ENCODE data around the gene DNAI4.
"Not testable (repeated sequence)": the region's sequence is repeated elsewhere in the genome, so short reads cannot be mapped to it uniquely, and the experiment has no call there.

The DNAI4 gene

DNA sequence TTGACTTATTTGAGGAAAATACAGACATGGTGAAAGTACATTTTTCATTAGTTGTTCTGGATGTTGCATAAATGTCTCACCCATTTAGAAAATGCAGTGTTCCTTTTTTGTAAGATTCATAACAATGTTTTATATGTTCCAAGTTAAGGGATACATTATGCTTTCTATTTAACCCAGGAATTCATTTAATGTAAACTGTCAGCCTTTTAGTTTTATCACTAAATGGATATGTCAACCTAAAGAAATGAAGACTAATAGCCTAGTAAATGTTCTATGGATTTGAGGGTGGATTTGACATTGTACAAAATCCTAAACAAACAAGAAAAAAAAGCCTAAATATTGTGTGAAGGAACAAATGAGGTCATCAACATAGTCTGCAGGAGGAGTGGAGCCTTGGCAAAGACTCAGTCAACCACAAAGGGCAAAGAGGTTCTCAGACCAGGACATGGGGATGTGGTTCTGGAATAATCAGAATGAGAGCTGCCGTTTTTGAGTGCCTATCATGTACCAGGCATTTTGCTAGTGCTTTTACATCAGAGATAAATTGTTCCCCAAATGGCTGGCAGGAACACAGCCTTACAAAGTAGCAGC lies 114.8 kb downstream of the DNAI4 start:
- DNase-seq: no peak

DNA sequence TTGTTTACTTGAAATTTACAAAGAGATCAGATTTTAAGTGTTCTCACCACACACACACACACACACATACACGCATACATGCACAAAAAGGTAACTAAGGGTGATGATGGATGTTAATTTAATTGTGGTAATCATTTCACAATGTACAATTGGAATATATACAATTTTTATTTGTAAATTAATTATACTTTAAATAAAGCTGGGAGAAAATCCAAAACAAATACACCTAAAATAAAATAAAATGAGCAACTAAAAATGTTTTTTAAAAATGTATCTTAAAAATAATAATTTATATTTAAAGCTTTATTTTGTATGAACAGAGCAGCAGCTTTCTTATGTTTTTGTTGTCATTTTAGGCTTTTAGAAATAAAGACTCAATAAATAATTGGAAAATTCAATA lies 115.4 kb downstream of the DNAI4 start:
- no peak for DNase-seq

DNA sequence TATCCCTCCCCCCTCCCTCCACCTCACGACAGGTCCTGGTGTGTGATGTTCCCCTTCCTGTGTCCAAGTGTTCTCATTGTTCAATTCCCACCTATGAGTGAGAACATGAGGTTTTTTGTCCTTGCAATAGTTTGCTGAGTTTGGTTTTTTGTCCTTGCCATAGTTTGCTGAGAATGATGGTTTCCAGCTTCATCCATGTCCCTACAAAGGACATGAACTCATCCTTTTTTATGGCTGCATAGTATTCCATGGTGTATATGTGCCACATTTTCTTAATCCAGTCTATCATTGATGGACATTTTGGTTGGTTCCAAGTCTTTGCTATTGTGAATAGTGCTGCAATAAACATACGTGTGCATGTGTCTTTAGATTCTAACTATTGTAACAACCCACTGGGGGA lies 128.8 kb downstream of the DNAI4 start:
- not testable (repeated sequence) for DNase-seq

DNA sequence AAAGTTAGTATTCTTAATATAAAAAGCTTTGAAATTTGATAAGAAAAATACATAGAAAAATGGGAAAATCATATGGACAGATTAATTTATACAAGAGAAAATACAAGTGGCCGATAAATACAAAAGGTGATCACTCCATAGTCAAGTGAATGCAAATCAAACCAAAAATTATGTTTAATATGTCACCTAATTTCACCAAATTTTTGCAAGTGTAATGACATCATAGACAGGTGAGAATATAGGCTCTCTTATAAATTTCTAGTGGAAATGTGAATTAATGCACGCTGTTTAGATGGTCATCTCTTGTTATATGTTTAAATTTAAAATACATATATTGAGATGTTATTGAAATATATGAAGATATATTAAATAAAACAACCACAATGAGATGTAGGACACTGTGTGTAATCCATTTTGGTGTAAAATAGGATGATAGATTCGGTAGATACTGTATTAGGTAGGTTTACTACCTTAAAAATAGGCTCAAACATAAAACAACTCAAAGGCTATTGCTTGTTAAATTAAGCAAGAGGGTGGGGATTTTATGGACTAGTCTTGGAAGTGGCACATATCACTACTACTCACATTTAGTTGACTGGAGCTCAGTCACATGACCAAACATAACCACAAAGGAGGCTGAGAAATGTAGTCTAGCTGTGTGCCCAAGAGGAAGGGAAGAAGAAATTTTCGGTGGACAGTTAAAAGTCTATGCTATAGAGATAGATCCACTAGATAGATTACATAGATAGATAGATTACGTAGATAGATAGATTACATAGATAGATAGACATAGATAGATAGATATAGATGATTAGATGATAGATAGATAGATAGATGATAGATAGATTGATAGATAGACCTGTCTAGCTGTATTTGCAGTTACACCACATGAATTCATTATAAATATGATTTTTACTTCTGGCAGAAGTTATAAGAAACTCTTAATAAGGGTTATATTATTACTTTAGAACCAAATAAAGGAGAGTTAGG lies 132.7 kb downstream of the DNAI4 start:
- no peak for DNase-seq

DNA sequence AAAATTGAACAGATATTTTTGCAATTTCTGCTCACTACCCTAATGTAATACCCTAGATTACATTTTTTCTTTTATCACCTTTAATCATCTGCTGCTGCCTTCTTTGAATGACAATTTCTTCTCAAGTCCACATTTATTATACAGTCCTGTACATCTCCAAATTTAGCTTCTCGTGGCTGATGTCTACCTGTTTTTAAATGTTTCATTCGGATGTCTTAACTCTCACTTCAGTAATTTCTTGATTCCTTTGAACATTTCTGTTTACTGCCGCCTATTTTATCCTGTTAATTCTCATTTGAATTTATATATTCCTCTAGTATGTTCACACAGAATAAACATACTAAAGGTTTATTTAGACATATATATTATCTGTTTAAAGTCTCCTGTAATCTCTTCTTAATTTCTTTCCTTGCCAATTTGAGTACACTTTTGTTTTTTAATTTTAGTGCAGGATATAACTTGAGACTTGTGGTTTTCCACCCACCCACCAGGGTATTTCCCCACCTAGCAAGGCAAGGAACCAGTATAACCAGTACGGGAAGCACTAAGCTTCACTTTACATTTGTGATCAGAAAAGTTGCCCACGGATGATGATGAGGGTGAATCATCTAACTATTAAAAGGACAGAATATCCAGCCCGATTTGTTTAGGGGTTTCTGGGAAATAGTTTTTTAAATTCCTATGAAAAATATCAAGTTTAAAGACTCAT lies 136.3 kb downstream of the DNAI4 start:
- no peak for DNase-seq

DNA sequence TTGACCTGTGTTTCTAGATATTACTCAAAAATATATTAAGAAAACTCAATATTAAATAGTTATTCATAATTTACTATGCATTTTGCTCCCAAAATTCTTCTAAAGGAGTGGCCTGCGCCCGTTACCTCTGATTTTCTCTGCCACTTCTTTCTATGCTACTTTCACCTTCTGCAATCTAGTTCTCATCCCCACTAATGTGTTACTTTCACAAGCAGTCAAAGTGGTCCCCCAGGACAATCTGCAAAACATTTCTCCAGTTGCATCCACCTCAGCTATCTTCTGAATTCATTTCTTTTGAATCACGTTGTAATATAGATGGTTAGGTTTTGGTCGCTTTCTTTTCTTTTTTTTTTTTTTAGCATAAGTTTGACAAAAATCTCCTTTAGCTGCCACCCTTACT lies 137.0 kb downstream of the DNAI4 start:
- no peak for DNase-seq

DNA sequence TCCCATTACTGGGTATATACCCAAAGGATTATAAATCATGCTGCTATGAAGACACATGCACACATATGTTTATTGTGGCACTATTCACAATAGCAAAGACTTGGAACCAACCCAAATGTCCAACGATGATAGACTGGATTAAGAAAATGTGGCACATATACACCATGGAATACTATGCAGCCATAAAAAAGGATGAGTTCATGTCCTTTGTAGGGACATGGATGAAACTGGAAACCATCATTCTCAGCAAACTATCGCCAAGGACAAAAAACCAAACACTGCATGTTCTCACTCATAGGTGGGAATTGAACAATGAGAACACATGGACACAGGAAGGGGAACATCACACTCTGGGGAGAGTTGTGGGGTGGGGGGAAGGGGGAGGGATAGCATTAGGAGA lies 138.9 kb downstream of the DNAI4 start:
- DNase-seq: not testable (repeated sequence)

DNA sequence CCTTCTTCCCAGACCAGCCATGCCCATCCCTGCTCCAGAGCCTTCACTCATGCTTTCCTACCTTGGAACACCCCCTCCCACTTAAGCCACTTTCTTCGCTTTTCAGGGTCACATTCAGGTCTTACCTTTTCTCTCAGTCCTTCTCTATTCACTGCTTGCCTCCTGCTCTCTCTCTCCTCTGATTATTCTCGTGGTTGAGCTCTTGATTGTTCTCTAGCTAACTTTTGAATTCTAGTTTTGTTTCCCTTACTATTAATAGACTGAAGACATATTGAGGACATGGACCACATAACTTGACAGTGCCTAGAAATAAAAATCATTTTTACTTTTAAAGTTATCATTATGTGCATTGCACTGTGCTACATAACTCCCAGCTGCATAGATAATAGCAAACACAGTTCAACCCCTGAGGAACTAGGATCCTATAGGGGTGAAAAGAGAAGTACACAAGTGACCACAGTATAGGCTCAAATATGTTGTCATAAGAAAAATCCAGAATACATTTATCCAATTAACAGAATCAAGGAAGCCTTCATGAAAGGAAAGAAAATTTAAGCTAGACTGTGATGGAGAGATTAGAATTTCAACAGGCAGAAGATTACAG lies 145.1 kb downstream of the DNAI4 start:
- no peak for DNase-seq

DNA sequence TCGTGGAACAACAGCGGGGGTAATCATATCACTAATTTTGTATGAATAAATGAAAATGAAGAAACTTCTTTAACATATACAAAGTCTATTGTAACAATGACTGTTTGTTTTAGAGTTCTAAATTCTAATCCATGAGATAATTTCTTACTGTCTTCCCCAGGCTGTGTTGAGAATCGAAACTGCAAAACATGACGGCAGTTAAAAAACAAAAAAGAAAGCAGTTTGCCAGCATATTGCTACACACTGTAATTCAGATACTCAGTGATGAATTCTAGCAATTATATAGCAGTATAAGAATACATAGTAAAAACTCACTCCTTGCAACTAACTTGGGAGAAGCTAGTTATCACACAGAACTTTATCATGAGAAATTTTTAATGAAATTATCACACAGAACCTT lies 145.7 kb downstream of the DNAI4 start:
- no peak for DNase-seq

DNA sequence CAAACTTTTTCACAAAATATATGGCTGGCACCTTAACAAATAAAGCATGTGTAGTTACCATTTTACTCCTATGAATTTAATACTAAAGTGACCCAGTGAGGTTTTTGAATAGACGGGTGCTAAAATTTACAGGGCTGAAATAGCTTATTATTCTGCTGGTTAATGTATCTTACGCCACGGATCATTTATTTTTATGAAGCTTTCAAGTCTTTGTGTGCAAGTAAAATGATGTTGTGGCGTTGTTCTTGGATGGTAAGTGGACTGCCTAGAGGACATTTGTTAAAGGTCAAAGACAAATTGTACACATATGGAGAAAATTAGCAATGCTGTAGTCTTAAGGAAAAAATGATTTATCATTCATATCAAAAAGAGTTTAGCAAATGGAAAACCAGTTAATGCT lies 146.4 kb downstream of the DNAI4 start:
- no peak for DNase-seq

DNA sequence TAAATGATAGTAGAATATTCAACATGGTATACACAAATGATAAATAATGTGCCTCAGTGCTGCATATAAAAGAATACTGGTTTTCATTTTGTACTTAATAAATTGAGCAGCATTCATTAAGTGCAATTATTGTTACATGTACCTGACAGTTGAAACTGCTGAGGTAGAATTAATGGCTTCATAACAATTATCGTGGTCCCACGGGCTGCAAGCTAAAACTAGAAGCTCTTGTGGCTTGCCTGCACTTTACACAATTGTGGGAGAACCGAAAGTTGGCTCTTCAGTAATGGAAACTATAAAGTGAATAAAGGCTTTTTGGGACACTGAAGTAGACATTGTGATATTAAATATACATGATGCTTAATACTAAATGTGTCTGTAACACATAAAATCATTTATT lies 146.8 kb downstream of the DNAI4 start:
- no peak for DNase-seq

DNA sequence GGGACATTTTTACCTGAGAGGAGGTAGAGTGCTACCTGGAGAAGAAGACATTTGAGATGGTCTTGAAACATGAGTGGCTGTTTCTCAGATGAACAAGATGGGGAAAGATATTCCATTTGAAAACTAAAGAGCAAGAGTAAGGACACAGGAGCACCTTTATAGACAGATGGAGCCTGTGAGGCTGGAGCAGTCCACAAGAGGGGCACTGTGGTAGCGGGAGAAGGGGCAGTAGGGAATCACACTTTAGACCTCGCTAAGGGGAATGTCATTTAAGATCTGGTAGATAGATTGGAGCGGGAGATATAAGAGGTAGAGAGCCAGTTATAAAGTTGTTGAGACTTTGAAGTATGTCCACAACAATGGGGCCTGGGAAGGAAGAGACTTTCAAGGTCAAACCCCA lies 149.0 kb downstream of the DNAI4 start:
- DNase-seq: no peak

DNA sequence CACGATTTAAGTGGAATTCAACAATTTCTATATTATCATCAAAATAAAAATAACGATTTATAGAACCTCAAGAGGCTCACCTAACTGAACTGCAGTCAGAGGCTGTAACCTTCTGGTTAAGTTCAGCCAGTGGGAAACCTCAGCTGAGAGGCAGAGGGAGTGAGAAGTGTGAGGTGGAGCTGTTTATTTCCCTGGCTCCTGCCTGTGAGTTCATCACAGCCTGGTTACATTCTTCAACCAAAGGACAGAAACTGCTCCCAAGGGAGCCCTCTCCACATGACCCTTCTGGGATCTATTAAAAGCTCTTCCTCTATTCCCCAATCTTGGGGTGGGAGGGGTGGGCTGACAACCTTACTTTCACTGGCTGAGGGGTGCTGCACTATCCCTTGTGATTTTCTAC lies 150.2 kb downstream of the DNAI4 start:
- no peak for DNase-seq

DNA sequence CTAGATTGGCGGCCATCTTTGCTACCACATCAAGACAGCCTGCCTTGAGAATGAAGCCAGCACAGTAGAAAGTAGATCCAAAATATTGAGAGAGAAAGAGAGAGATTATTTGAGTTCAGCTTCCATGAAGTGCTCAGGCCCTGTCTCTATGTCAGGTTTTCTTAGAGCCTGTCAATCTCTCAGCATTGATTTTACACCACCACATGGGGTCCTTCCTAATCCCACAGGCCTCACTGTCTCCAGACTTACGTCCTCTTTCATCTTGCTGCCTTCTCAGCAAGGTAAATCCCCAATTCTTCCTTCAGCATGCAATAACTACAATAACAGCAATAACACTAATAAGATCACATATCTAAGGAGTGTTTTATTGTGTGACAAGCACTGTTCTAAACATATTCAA lies 151.4 kb downstream of the DNAI4 start:
- no peak for DNase-seq

DNA sequence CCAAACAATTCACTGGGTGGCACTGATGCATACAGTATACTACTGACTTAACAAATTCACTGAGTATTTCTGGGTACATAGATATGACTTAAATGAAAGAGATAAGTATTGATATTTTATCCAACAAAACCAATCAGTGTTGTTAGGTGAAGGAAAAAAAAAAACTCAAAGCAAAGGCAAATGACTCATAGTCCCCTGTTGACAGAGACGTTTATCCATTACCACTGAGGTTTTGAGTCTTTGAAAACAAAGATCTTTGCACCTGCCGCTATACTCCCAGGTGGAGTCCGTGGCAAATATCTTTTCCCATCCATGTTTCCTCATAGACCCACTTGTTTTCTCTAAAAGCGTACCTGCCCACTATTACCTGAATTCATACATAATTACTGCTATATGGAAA lies 154.0 kb downstream of the DNAI4 start:
- no peak for DNase-seq

DNA sequence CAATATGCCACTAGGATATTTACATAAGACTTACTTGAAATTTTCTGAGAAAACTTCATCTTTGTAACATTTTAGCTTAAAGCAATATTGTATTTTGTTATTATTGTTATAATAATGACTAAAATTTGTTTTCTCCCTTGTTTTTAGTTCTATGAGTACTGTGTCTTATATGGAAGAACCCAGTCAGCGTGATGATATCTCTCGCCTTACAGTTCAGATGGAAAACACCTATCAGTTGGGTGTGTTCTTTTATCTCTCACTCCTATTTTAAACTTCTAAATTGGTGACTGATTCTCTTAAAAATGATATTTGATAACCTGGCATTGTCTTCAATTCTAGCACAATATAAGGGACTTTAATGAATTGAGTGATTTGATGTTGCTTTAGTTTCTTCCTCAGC lies 154.4 kb downstream of the DNAI4 start:
- DNase-seq: no peak

DNA sequence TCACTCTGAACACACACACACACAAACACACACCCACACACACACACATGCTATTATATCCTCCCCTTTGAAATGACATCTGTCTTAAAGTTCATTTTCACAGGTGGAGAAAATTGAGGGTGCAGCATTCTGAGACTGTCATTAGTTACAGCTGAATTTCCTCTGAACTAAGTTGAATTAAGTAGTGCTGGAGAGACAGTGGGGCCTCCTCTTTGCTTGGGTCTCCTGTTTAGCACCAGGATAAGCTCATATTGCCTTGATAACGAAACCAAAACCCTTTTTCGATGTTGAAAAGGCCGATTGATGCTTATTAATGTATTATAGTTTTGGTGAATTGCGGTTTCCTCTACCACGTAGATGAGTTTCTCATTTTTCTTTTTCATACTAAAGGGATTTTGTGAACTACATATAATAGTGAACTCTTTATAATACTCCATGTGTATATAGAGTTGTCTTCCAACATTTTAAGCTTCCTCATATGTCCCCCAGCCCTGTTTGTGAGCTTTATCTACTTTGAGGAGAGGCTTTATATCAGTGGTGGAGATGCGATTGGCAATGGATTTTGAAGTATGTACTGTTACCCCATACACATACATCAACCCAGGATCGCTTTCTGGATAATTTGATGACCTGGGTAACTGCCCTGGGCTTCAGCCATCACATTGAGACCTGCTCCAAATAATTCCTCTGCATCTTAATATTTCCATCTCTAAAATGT lies 155.0 kb downstream of the DNAI4 start:
- no peak for DNase-seq

DNA sequence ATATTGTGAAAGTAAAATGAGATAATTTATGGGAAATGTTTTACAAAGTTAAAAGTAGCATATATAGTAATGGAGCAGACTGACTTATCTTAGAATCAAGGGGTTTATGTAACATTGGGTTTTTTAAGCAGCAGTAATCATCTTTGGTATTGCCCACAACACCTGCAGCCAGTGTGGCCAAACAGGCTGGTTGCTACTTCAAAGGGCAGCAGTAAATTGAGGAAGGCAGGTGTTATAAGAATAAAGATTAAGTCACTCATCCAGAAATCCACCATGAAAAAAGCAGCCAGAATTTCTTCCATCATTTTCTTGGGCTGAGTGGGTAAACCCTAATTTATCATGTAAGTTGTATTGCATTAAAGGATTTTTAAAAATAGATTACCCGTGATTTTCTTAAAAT lies 155.7 kb downstream of the DNAI4 start:
- no peak for DNase-seq

DNA sequence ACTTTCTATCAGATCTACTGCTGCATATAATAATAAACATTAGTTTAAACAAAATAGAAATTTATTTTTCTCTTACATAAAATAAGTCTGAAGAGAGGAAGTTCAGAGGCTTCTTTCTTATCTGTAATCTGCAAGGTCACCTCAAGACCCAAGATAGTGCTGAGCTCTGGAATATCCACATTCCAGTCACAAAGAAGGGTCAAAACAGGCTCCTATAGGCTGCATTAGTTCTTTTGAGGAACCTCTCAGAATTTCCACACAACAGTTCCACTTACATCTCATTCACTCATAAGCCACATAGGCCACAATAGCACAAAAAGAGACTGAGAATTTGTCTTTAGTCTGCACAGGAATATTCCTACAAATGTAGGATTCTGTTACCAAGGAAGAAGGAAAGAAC lies 157.0 kb downstream of the DNAI4 start:
- DNase-seq: no peak

DNA sequence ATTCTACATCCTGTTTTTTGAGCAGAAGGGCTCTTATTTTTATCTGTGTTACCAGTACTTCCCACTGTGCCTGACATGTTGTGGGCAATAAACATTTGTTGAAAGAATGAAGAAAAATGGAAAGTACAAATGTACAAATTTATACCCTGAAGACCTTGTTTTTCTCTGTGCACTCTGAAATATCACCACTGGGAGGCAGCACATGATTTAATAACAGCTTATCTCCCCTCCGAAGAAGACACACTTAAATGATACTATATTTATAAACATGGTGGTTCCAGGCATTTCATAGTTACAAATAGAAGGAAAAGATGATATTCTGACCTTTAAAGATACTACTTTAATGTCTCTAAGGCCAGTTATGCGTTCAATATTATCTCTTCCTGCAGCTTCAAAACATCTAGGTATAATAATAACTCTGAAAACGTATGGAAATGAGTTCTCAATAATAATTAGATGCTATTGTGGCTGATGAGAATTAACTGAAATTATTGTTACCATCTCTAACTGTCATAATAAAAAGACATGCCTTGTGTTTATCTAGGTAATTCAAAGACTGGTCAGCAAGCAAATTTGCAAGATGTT lies 159.6 kb downstream of the DNAI4 start:
- DNase-seq: peak; percentile 25
